Measurements from ENCODE around the gene CIART.

CIART gene

GRCh38 chr1:150259758-150260669 lies 22.3 kb upstream of the CIART start:
- DNase-seq (ENCODE audit: low read depth) = no peak
- H3K4me3 ChIP-seq (ENCODE audit: low read depth, low read length) = no peak overlapping the region

- no peak overlapping the region for H3K4me3 ChIP-seq (ENCODE audit: low read depth, low read length)
- no peak for DNase-seq (ENCODE audit: low read depth)
Measured at GRCh38 chr1:150261367-150261766, 21.0 kb upstream of the CIART start.

DNA sequence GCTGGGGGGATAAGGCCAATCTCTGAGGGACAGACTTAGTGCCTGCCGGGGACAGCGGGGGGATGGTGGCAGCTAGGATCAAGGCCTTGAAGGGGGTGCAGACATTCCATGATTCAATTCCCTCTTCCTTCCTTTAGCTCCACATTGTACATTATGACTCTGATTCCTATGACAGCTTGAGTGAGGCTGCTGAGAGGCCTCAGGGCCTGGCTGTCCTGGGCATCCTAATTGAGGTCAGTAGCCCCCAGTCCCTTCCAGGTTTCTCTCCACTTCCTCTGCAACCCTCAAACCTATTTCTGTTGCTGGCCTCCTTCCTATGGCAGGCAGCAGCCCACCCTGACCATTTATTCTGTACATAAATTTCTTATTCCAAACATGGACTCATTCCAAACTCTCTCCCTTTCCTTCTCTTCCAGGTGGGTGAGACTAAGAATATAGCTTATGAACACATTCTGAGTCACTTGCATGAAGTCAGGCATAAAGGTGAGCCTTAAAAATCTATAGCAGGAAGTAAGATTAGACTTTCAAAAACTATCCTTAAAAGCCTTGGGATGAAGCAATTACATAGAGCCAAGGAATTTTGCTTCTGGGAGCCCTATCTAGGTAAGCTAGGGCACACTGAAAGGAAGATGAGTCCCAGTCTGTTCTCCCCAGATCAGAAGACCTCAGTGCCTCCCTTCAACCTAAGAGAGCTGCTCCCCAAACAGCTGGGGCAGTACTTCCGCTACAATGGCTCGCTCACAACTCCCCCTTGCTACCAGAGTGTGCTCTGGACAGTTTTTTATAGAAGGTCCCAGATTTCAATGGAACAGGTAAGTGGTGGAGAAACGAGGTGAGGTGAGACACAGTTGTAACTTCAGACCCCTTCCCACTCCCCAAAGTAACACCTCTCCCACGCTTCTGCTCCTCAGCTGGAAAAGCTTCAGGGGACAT lies 19.7 kb upstream of the CIART start:
- no peak for DNase-seq (ENCODE audit: low read depth)
- H3K4me3 ChIP-seq (ENCODE audit: low read depth, low read length) = no peak overlapping the region

DNA sequence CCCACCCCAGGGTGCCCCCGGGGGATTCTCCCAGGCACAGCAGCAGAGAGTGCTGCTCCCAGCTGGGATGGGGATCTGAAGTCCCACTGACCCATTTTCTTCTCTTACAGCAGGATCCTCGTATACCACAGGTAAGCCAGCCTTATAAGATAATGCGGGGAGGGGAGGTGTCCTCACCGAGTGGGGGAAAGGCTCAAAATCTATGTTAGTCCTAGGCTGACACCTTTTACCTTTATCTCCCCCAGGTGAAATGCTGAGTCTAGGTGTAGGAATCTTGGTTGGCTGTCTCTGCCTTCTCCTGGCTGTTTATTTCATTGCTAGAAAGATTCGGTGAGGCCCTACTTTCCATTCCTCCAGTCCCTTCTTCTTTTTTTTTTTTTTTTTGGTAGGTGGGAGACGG lies 18.8 kb upstream of the CIART start:
- no peak for DNase-seq (ENCODE audit: low read depth)
- H3K4me3 ChIP-seq (ENCODE audit: low read depth, low read length) = no peak overlapping the region

DNA sequence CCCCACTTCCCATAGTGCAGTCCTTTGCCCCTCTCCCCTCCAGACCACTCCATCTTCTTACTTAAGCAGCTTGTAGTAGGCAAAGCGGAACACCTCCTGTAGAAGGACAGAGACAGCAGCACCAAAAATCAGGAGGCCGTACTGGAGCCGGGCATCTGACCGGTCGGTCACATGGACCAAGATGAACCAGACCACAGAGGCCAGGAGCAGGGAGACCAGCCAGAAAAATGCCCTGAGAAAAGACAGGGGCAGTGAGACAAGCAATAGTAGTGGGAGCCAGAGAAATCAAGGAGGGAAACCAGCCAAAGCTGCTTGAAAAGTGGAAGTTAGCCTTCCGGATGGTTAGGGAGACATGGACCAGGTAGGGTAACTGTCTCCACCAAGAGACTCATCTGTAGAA lies 14.5 kb upstream of the CIART start:
- peak overlapping the region; percentile 98 for H3K4me3 ChIP-seq (ENCODE audit: low read depth, low read length)
- no peak for DNase-seq (ENCODE audit: low read depth)

- peak overlapping the region; percentile 98 for H3K4me3 ChIP-seq (ENCODE audit: low read depth, low read length)
- DNase-seq (ENCODE audit: low read depth) = no peak
Measured at GRCh38 chr1:150268340-150268704, 14.0 kb upstream of the CIART start.

DNA sequence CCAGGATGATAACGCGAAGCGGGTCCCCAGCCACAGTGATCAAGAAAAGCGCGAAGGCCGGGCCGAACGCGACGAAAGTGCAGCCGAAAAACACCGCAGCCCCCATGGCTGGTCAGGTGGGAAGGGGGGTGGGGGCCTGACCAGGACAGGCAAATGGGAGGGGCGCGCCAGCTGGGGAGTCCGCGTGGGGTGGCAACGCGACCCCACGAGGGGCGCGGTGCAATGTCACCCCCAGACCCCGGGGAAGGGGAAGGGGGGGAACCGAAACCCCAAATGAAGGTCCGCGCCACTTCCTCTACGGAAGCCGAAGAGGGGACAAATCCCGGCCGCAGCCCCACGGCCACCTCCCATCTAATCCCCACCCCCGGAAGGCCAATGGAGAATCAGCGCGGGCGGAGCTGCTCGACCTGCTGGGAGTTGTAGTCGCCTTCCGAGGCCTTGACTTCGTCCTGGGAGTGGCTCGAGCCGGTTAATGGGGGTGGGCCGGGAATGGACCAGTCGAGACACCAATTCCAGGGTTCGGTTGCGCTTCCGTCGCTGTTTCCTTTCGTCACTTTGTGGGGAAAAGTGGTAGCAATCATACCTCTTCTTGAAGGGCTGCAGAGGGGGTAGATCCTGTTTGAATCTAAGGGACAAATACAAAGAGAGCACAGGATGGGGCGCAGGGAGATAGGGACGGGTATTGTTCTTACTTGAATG lies 13.5 kb upstream of the CIART start, which contains the start of gene APH1A:
Gene APH1A, minus strand, starts transcription at position 312 of the 699 bp plus-strand sequence. Its CDS starts 206 bp downstream, at position 106.
- H3K4me3 ChIP-seq (ENCODE audit: low read depth, low read length) = peak within 1 kb of the TSS; percentile 98
- peak; percentile 91 for DNase-seq (ENCODE audit: low read depth)

- DNase-seq (ENCODE audit: low read depth) = no peak
- peak overlapping the region; percentile 98 for H3K4me3 ChIP-seq (ENCODE audit: low read depth, low read length)
Measured at GRCh38 chr1:150269451-150269850, 12.9 kb upstream of the CIART start.

DNA sequence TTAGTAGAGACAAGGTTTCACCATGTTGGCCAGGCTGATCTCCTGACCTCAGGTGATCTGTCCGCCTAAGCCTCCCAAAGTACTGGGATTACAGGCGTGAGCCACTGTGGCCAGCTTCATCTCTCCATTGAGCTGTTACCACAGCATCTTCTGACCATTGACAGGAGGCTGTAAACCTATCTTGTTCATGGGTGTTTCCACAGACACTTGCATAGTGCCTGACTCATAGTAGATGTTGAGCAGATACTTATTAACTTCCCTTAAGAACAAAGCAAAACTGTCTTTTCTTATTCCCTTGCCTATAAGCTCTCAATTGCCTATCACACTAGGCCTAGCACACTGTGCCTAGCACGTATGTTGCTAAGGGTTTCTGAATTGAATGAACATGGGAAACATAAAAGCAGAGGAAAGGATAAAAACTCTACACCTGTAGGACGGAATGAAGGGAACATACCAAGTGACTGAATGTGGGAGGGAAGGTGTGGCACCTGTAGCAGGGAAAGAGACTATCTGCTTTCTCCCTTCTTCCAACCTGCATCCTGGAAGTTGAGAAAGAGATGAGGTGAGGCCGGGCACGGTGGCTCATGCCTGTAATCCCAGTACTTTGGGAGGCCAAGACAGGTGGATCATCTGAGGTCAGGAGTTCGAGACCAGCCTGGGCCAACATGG lies 10.9 kb upstream of the CIART start:
- H3K4me3 ChIP-seq (ENCODE audit: low read depth, low read length) = no peak overlapping the region
- no peak for DNase-seq (ENCODE audit: low read depth)

GRCh38 chr1:150273311-150273710 lies 9.0 kb upstream of the CIART start:
- H3K4me3 ChIP-seq (ENCODE audit: low read depth, low read length) = peak overlapping the region; percentile 45
- DNase-seq (ENCODE audit: low read depth) = no peak

DNA sequence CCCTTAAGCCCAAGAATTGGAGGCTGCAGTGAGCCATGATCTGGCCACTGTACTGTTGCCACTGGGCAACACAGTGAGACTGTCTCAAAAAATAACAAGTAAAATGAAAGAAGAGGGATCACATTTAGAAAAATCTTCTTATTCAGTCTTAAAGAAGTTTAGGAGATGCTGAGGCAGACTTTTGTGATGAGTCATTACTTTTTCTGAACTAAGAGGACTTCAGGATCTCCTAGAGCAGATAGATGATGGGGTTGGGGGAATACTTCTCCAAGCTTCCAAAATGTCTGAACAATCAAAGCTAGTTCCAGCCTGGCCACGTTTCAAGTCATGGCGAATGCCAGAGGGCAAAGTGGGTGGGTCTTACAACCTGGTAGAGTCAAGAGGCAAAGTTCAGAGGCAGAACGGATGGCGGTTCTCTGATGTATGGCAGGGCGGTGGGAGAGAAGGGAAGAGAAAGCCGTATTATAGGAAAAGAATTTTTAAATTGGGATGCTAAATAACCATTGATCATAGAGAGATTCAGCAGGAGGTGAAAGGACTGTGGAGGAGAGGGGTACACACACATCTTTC lies 2.1 kb upstream of the CIART start:
- DNase-seq (ENCODE audit: low read depth) = no peak
- no peak overlapping the region for H3K4me3 ChIP-seq (ENCODE audit: low read depth, low read length)

DNA sequence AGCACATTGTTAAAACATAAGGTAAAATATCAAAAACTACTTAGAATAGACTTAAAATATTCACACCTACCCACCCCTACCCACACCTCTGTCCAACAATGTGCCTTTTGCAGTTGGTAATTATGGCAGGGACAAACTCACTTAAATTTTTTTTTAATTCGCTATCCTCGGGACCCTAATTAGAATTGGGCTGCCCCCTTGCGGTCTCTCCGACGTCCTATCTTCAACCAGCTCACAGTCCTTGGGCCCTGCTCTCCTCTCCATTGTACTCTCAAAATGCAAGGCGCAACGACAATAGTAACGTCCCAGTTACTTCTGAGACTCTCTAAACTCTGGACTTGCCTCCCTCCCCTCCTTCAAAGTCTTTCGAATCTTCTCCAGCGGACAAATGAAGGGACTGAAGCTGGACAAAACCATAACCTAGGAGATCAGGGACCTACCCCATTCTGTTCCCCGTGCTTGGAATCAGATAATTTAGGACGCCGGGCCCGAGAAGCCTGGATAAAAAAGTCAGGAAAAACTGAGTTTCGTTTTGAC lies 1.1 kb upstream of the CIART start:
- DNase-seq (ENCODE audit: low read depth) = peak; percentile 17
- H3K4me3 ChIP-seq (ENCODE audit: low read depth, low read length) = peak overlapping the region; percentile 65

- peak overlapping the region; percentile 65 for H3K4me3 ChIP-seq (ENCODE audit: low read depth, low read length)
- no peak for DNase-seq (ENCODE audit: low read depth)
Measured at GRCh38 chr1:150282558-150282958, 204 bp downstream of the CIART start.

GRCh38 chr1:150283260-150283659 lies 906 bp downstream of the CIART start:
- peak overlapping the region; percentile 65 for H3K4me3 ChIP-seq (ENCODE audit: low read depth, low read length)

GRCh38 chr1:150288382-150288781 lies 6.0 kb downstream of the CIART start:
- no peak for DNase-seq (ENCODE audit: low read depth)
- H3K4me3 ChIP-seq (ENCODE audit: low read depth, low read length) = no peak overlapping the region

More at GRCh38 chr1:150283260-150283659, 906 bp downstream of the CIART start:
- no peak for DNase-seq (ENCODE audit: low read depth)

- no peak overlapping the region for H3K4me3 ChIP-seq (ENCODE audit: low read depth, low read length)
- DNase-seq (ENCODE audit: low read depth) = no peak
Measured at GRCh38 chr1:150288822-150289221, 6.5 kb downstream of the CIART start.

- DNase-seq (ENCODE audit: low read depth) = peak; percentile 59
- peak within 1 kb of the TSS; percentile 98 for H3K4me3 ChIP-seq (ENCODE audit: low read depth, low read length)
Measured at GRCh38 chr1:150293433-150294253, 11.3 kb downstream of the CIART start, which contains the start of gene MRPS21. Gene MRPS21, plus strand, starts transcription at chr1:150293861. Its CDS starts 506 bp downstream, at chr1:150294367.

DNA sequence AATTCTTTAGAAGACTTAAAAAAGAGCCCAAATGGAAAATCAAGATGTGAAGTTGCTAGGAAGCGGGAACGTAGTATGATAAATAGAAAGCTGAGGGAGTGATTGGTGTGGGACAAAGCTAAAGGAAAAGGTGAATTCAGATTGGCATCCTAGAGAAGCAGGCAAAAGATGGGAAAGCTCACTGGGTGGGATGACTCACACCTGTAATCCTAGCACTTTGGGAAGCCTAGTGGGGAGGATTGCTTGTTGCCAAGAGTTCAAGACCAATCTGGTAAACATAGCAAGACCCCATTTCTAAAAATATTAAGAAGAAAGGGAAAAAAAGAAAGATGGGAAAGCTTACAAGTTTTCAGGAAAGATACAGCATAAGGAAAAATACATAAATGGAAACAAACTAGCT lies 13.1 kb downstream of the CIART start:
- DNase-seq (ENCODE audit: low read depth) = no peak
- H3K4me3 ChIP-seq (ENCODE audit: low read depth, low read length) = no peak overlapping the region

Data from skeletal muscle cell (primary cell).